ENCODE results near the gene TPPP.

TPPP gene

DNA sequence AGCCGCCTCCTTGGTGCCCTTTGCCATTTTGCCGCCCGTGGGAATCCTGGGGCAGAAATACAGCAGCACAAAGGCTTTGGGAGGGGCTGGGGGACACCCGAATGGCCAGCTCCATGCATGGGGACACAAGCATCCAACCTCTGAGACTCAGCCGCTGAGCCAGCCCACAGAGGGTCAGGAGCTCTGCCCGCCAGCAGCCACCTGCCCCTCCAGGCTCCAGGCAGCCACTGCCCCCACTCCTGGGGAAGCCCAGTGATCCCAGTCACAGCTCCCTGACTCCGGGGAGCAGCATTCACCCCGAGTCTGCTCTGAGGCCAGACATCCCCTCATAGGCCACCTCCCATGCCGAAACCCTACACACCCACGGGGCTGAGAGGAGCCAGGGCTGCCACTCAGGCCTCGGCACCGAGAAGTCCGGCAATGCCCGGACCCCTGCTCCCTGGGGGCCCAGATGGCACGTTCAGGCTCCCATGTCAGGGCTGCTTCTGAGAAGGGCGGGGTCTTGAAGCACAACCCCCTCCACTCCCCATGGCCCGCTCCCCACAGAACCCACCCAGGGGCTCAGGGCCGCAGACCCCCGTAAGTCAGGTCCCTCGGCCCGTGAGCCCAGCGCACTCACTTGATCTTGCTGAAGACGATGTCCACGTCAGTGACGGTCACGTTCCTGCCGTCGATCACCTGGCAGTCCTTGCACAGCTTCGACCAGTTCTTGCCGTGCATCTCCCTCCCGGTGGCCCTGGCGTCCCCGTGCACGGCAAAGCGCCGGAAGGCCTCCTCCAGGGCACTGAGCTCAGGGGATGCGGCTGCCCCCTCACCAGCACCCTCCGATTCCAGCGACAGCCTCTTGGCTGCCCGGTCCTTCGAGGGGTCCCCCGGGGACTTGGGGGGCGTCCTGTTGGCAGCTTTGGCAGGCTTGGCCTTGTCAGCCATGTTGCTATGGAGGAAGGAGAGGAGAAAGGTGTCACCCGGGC is 15.7 kb downstream of the TPPP start:
- no peak for DNase-seq (ENCODE audit: low read depth, low spot score)

- no peak for DNase-seq (ENCODE audit: low read depth, low spot score)
Measured at GRCh38 chr5:676699-677076, 16.5 kb downstream of the TPPP start.

- no peak for DNase-seq (ENCODE audit: low read depth, low spot score)
Measured at GRCh38 chr5:675871-676698, 17.1 kb downstream of the TPPP start.

- no peak for DNase-seq (ENCODE audit: low read depth, low spot score)
Measured at GRCh38 chr5:675111-675870, 17.9 kb downstream of the TPPP start.

DNA sequence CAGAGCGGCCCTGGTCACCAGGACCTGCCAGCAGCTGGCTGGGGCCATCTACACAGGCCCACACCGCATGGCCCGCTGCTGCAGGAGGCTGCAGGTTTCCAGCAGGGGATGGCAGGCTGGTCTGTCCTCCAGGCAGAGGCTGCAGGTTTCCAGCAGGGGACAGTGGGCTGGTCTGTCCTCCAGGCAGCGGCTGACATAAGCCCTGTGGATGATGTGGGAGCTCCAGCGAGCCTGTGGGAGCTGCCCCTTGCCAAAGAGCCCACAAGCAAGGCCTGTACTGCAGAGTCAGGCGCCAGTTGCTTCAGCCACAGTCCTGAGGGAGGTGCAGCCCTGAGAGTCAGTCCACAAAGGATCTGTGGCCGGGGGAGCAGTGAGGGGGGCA is 18.5 kb downstream of the TPPP start:
- DNase-seq (ENCODE audit: low read depth, low spot score): no peak

- no peak for DNase-seq (ENCODE audit: low read depth, low spot score)
Measured at GRCh38 chr5:673831-674629, 19.1 kb downstream of the TPPP start.

GRCh38 chr5:673161-673830 is 19.9 kb downstream of the TPPP start:
- no peak for DNase-seq (ENCODE audit: low read depth, low spot score)

DNA sequence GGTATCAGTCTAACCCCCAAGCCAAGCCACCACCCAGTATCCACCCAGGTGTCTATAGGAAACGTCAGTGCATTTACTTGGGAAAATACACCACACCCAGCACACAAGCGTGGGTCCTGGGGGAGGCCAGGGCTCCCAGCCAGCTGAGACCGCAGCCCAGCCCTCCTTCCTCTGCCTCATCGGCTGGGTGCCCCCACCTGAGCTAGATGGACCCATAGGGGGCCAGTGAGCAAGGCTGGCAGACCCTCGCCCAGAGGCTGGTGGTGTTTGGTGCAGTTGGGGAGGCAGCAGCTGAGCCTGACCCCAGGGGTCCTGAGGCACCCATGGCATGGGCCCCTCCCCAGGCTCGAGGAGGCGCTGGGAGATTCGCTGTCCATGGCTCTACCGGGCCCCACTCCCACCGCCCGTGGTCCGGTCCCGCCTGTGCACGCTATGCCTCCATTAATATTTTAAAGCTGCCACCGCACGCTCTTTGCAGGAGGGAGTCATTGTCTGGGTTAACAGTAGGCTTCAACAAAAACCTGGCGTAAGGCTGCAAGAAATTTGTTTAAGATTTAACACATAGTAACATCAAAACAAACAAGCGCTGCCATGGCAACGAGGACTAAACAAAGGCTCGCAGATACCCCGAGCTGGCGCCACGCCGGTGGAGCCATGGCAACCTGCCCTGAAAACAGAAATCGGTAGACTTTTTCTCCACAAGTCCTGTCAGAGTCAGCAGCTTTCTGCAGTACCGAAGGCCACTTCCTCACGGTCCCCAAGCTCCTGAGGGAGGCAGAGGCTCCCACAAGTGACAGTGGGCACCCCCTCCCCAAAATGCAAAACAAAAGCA is 20.6 kb downstream of the TPPP start:
- peak; percentile 55 for DNase-seq (ENCODE audit: low read depth, low spot score)

DNA sequence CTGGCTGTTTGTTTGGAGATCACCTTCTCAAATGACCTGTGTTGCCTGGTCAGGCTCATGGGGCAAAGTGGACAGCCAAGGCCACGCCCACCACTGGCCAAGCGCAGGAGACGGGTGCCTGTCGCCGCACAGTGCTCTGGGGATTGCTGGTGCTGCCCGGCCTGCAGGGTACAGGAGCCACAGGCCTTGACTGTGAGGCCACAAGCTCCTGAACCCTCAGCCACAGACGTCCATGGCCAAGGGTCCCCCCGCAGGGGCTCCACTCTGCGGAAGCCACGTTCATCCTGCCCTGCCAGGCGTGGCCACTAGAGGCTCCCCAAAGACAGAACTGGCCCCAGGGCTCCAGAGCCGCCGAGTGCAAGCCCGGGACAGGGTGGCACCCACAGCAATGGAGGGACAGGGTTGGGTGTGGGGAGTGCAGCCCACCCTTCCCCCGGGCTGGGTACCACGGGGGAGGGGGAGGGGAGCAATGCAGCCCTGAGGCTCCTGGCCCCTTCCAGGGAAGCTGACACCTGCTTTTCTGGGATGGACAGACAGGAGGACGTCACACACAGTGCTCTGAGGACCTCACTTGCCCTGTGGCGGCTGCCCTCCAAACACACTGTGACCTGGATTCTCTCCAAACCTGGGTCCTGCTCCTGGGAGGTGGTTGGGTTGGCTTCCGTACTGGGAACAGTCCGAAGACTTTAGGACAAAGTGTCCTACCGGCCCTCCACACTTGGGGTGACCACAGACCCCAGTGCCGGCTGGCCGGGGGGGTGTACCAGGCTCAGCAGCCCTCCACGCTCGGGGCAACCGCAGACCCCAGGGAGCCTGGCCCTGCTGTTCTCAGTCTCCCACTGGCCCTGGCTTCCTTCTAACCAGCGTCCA is 21.5 kb downstream of the TPPP start:
- no peak for DNase-seq (ENCODE audit: low read depth, low spot score)

GRCh38 chr5:670396-671270 is 22.5 kb downstream of the TPPP start:
- DNase-seq (ENCODE audit: low read depth, low spot score): no peak

GRCh38 chr5:669842-670395 is 23.2 kb downstream of the TPPP start:
- DNase-seq (ENCODE audit: low read depth, low spot score): no peak

GRCh38 chr5:669111-669841 is 23.9 kb downstream of the TPPP start:
- no peak for DNase-seq (ENCODE audit: low read depth, low spot score)

DNA sequence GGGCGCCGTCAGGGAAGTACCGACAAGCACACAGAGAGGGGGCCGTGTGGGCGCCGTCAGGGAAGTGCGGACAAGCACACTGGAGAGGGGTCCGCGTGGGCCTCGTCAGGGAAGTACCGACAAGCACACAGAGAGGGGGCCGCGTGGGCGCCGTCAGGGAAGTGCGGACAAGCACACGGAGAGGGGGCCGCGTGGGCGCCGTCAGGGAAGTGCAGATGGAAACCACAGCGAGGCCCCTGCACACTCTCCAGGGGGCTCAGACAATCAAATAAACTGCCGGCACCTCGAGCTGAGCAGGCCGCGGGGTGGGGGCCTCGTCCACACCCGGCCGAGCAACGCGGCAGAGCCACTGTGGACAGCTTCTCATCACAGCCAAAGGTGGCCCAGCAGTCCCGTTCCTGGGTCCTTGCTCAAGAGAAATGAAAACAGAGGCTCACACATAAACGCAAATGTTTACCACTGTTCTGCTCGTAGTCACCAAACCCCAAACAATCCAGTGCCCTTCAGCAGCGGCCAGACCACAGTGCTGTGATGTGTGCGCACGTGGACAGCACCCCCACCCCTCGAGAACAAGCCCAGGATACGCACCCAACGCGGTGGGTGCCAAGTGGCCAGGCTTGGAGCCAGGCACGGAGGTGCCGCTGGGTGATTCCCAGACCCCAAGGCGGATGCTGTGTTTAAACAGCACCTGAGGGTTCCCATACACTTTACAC is 24.7 kb downstream of the TPPP start:
- no peak for DNase-seq (ENCODE audit: low read depth, low spot score)

DNA sequence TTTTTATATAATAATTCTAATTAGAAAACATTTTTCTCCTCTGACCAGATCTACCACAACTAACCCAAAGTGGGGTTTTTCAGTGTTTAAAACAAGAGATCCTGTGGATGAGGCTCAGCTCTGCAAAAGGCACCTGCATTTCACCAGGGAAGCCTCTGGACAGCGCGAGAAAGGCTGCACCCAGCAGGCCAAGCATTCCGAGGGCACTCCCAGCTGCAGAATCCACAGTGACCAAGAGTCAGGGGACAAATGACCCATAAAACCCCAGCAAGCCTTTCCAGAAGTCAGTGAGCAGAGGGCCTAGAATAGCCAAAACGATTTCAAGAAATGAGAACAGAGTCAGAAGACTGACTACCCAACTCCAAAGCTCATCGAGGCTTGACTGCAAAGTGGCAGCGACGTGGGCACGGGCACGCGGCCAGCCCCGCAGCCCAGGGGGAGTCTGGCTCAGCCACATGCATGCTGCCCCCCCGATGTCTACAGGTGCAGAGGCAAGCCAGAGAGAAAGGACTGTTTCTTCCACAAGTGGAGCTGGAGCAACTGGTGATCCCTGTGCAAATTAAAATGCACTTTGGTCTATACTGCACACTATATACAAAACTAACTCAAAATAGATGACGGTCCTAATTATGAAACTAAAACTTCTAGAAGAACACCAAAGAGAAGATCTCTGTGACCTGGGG is 26.2 kb downstream of the TPPP start:
- DNase-seq (ENCODE audit: low read depth, low spot score): no peak

- DNase-seq (ENCODE audit: low read depth, low spot score): no peak
Measured at GRCh38 chr5:665956-666711, 27.0 kb downstream of the TPPP start.

Data from smooth muscle cell of the brain vasculature (primary cell).